Left hindlimb (tissue), 1 donor: ENCODE results near the gene EVA1C.
"Not testable (repeated sequence)": the region's sequence is repeated elsewhere in the genome, so short reads cannot be mapped to it uniquely, and the experiment has no call there.

Experiments used
- DNase-seq: peaks from one replicate; pipeline ENCODE4 v3.0.0-alpha.2; 2018

Gene EVA1C

GRCh38 chr21:32463889-32464300 is 51.4 kb downstream of the EVA1C start:
- DNase-seq = no peak

DNA sequence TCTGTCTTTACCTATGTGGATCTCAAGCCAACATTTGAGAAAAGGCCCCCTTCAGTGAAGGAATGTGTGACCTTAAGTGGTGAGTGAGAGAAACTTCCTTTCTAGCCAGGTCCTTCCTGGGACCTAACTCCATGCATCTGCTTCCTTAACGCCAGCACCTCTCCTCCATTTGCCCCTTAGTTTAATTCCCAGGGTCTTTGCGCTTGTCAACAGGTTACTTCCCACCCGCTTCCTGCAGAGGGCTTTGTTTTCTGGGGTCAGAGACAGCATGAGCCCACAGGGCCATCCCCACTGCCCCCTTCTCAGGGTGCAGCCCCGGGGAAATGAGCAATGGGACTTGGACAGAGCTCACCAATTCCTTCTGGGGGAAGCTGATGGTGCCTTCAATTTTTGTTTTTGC is 54.8 kb downstream of the EVA1C start:
- no peak for DNase-seq

- DNase-seq = no peak
These were observed 56.2 kb downstream of the EVA1C start for GRCh38 chr21:32468681-32469111.

GRCh38 chr21:32469628-32470027 is 57.1 kb downstream of the EVA1C start:
- DNase-seq = no peak

- no peak for DNase-seq
These were observed 57.7 kb downstream of the EVA1C start for GRCh38 chr21:32470206-32470605.

DNA sequence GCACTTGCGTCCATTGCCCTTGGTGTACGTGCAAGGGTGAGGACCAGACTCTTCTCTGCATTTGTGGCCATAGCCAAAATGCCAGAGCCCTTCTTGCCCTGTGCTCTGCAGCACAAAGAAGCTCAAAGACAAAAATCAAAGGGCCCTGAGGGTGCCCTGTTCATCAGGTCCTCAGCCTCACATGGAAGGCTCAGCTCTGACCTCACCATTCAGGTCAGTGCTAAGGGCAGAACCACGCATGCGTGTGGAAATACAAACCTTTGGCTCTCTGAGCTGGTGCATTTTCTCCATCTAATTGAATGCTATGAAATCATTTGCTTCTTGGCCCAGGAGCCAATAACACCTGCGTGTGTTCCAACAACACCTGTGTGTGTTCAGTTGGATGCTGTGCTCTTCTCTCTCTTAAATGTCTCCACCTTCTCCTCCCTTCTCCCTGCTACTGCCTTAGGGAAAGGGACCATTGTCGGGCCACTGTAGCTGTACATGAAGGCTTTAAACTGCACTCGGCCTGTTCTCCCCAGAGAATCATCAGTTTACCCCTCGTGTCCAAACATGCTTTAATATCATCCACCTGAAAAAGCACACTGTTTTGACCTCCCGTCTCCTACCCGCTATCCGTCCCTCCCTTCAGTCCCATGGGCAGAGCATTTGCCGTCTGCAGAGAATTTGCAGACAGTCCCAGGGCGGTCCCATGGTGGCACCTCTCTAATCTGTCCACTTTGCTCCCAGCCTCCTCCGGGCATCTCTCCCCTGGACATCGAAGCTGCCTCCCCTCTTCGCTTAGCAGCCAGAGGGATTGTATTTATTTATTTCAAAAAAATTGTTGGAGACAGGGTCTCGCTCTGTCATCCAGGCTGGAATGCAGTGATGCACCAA is 60.6 kb downstream of the EVA1C start:
- DNase-seq = no peak

GRCh38 chr21:32474179-32475059 is 61.9 kb downstream of the EVA1C start:
- no peak for DNase-seq

DNA sequence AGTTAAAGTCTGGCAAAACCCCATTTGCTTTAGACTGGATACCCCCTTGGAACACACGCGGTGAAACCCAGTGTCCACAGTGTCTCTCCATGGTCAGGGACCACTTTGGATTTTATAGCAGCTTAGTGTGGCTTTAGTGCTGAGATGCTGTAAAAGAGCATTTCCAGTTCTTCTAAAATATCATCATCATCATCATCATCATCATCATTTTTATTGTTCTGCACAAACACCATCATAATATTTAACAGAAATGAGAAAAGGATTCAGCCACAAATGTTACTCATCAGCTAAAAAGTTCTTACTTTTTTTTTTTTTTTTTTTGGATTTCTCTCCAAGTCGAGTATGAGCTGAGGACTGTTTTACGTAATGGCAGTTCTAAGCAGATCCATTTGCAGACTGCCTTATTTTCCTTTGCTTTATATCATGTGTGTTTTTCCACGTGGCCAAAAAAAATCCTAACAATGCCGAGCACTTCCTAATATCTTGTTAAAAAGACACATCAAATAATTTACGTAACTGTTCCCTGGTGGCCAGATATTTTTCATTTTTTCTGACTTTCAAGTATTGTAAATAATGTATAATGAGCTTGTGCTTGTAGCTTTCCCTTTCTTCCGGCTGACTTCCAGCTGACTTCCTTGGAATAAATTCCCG is 62.8 kb downstream of the EVA1C start:
- no peak for DNase-seq

GRCh38 chr21:32476661-32477423 is 64.3 kb downstream of the EVA1C start:
- no peak for DNase-seq

DNA sequence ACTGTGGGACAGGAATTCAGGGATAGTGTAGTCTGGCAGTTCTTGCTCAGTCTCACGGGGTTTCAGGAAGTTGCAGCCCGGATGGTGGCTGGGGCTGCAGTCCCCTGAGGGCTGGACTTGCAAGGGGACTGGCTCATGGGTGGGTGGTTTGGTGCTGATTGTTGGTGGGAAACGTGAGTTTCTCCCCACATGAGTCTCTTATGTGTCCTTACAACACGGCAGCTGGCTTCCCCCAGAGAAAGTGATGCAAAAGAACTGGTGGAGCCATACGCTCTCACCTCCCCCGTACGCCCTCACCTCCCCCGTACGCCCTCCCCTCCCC is 64.9 kb downstream of the EVA1C start:
- no peak for DNase-seq

DNA sequence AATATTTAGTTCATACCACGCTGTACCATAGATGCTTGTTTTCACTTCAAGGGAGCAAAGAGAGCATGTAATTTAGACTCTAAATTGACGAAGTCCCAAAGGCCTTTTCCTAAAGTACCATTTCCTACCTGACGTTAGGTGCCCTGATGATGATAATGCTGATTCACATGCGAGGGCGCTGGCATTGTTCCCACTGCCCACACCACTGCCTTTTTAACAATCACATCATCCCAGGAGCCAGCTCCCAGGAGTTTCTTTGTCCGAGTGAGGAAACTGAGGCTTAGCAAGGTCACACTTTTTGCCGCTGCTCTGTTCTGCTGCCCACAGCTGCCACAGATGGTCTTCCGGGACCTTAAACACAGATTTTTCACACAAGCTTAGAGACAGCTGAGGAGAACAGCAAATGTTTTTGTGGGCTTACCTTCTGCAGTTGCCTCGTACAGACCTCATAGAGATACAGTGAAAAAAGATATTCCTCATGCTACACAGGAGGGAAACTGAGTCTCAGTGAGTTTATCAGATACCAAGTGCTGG is 69.4 kb downstream of the EVA1C start:
- no peak for DNase-seq

DNA sequence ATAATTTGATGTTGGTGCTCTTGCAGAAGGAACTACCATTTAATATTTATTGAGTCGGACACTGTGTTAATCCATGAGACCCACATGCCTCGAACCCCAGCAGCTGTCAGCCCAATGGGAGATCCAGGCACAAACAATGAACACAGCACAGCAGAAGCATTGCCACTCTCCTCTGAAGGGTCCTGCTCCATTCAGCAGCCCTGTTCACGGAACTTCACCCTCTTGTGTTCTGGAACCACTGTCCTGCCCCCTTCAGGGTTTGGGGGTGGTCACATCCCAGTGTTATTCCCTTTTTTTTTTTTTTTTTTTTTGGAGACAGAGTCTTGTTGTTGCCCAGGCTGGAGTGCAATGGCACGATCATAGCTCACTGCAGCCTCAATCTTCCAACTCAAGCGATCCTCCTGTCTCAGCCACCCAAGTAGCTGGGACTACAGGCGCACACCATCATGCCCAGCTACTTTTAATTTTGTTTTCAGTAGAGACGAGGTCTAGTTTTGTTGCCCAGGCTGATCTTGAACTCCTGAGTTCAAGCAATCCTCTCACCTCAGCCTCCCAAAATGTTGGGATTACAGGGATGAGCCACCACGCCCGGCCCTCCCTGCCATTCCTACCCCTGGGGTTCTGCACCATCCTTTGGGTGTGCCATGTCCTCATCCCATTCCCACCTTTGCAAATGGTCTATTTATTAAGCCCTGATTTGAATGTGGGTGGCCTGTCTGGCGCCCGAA is 70.2 kb downstream of the EVA1C start:
- no peak for DNase-seq

GRCh38 chr21:32483293-32483595 is 70.7 kb downstream of the EVA1C start:
- DNase-seq = no peak

DNA sequence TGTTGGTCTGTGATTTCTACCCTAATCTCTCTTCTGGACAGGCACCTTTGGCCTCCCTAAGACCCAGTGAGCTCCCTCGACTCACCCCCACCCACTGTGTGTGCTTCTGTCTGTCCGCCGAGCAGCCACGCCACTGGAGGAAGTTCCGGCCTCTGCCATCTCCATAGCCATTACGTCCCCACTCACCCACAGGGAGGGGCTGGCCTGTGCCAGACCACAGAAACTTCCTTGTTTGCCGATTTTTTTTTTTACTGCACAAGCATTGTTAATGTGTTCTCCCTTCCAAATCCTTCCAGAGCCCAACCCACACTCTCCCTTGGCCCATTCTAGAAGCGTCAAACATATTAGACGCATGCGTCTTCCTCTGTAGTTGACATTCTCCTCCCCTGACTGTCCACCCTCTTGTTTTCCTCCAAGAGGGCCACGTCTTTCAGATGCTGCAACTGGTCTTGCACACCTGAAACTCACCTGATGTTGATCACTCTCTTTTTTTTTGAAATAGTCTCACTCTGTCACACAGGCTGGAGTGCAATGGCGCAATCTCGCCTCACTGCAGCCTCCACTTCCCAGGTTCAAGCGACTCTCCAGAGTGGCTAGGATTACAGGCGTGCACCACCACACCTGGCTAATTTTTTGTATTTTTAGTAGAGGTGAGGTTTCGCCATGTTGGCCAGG is 72.3 kb downstream of the EVA1C start:
- no peak for DNase-seq

DNA sequence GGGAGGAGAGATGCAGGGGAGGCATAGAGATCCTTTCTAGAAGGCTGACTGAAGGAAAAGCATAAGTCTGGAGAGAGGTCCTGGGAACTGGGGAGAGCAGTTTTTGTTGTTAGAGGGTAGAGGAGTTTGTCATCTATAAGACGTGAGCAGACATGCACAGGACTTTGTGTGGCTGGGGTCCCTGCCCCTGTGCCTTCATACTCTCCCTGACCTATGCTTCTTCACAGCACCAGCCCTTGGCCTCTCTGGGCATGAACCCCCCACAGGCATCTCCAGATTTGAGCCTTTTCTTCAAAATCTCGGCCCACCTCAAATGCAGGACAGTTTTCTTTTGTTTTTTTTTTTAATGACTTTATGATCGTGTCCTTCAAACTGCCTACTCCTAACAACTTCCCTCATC is 79.9 kb downstream of the EVA1C start:
- DNase-seq = no peak

DNA sequence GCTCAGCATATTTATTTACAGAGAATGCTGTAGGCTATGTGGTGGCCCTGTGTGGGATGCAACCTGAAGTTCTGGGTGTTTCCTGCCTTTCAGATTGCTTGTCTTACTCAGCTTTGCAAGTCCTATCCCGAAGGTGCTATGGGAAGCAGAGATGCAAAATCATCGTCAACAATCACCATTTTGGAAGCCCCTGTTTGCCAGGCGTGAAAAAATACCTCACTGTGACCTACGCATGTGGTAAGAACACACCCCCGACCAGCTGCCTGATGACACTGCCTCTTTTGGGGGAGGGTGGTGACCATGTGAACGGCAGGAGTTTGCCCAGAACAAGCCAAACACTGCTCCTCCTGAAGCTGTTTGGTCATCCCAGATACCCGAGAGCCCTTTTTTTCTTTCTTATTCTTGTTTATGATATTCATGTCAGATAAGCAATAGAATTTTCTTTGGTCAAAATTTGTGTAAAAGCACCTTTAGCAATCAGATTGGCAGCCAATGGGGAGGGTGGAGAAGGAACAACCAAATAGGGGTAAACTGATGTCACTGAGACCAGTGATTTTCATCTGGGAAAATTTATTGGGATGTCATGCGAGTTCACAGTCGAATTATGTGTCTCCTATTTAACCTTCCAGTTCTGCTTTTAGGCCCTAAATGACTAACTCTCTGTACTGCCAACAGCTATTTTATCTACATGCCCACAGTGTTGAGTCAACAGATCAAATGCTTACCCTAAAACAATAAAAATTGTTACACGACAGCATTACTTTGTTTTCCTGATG is 82.6 kb downstream of the EVA1C start:
- no peak for DNase-seq

DNA sequence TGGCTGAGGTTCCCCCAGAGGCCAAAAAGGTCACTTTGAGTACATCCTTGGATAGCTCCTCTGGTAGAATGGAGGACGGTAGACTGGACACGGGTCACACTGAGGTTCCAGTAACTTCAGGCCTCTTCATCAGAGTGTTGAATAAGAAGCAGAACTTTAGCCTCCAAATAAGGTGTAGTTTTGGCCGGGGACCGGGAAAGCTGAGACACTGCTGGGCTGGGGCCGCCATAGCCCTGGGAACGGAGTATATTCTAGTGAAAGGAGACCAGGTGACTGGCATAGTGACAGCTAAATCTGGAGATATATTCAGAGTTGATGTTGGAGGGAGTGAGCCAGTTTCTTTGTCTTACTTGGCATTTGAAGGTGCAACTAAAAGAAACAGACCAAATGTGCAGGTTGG is 84.1 kb downstream of the EVA1C start:
- no peak for DNase-seq

DNA sequence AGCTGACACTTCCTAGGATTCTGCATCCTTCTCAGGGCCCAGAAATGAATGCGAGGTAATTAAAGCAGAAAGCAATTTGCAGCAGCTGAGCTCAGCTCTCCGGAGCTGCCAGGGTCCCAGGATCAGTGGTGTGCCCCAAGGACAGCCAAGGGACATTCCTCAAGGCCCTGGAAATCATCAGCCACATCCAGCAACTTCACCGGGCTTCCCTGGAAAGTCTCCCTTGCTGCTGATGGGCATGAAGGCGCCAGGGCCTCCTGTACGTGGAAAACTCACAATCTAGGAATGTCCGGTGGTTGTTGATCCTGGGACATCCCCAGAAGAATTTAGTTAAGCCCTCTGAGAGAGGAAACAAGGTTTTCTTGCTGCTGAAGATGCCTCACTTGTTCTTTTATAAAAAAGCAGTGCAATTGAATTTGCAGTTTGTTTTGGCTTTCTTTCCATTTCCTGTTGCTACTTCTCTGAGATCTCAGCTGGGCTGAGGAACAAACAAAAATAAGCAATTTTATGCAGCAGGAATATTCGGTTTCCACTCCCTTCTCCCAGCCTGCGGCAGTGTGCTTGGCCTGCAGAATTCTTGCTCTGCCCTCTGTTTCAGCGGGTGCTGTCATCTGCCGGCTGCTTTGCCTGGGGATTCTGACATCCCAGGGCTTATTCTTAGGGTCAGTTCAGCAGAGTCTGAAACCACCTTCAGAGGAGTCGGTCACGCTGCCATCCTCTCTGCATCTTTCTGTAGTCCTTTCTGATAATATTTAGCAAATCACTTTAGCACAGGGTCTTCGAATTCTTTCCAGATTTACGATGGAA is 86.9 kb downstream of the EVA1C start:
- DNase-seq = no peak

- DNase-seq = not testable (repeated sequence)
These were observed 91.1 kb downstream of the EVA1C start for GRCh38 chr21:32503641-32504040.

DNA sequence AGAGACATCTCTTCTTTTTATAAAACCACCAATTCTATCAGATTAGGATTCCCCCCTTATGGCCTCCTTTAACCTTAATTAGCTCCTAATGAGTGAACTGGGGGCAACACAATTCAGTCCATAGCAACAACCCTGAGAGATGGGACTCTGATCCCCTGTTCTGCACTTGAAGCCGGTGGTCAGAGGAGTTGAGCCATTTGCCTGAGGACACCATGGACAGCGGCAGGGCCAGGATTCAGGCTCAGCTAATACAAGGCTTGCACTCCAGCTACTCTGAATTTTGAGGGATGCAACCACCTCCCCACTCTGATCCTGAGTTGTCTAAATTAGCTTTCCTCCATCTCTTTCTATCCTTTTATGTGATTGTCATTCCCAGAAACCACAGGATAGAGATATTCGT is 93.3 kb downstream of the EVA1C start:
- DNase-seq = not testable (repeated sequence)
